NT2/D1 (cell line): ENCODE results near the gene ARHGEF19.

Source experiments
- SUZ12 ChIP-seq: IDR thresholded peaks from 2 replicates; pipeline ENCODE4 v1.6.1; 2011; ENCODE audit not compliant: insufficient read length, insufficient read depth; ENCODE audit errors: extremely low read depth
- YY1 ChIP-seq: IDR thresholded peaks from 2 replicates; pipeline ENCODE4 v1.6.1; 2011; ENCODE audit not compliant: insufficient read length, insufficient read depth
- ZNF274 ChIP-seq: IDR thresholded peaks from 2 replicates; pipeline ENCODE4 v1.6.1; 2011; ENCODE audit warnings: mild to moderate bottlenecking, low read depth, low read length

- no peak for TF ChIP-seq YY1
- TF ChIP-seq ZNF274 = no peak
- no peak for TF ChIP-seq SUZ12
These were observed 24.3 kb upstream of the ARHGEF19 start, which contains the start of gene CPLANE2 for GRCh38 chr1:16236511-16237342.
